HG03521 (cell line): ENCODE data around the gene ADAMTS13.

Source experiments
- ATAC-seq: cut with Tn5 transposase; IDR thresholded peaks from one replicate; pipeline ENCODE4 v1.9.1; 2021; ENCODE audit warnings: mild to moderate bottlenecking, moderate library complexity; ENCODE audit not compliant: unreplicated experiment

ADAMTS13 gene

GRCh38 chr9:133488686-133489252 lies 66.6 kb downstream of the ADAMTS13 start:
- ATAC-seq, result no peak

GRCh38 chr9:133489253-133490190 lies 67.4 kb downstream of the ADAMTS13 start:
- no peak for ATAC-seq

GRCh38 chr9:133490201-133490681 lies 68.1 kb downstream of the ADAMTS13 start:
- no peak for ATAC-seq

DNA sequence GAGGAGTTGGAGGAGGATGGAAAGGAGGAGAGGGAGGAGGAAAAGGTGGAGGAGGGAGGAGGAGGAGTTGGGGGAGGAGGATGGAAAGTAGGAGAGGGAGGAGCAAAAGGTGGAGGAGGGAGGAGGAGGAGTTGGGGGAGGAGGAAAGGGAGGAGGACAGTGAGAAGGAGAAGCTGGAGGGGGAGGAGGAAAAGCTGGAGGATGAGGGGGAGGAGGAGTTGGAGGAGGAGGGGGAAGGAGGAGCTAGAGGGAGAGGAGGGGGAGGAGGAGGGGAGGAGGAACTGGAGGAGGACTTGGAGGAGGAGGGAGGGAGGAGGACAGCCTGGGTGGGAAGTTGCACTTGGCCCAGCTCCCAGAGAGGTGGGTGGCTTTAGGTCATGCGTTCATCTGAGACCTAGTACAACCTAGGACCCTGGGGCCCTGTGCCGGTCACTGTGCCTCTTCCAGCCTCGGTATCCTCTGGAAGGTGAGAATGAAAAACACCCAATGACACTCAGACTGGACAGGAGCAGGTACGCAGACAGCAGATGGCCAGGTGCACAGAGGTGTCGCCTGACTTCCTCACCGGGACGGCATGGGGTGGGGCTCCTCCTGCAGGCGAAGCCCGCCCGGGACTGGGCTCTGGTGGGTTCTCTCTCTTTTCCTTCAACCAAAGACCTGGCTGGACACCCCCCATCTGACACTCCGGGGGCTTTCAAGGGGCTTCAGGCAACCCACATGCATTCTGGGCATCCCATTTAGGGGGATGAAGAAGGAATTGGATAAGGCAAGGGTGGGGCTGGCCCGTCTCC lies 68.9 kb downstream of the ADAMTS13 start:
- ATAC-seq, result no peak

GRCh38 chr9:133491656-133491925 lies 69.4 kb downstream of the ADAMTS13 start:
- no peak for ATAC-seq

DNA sequence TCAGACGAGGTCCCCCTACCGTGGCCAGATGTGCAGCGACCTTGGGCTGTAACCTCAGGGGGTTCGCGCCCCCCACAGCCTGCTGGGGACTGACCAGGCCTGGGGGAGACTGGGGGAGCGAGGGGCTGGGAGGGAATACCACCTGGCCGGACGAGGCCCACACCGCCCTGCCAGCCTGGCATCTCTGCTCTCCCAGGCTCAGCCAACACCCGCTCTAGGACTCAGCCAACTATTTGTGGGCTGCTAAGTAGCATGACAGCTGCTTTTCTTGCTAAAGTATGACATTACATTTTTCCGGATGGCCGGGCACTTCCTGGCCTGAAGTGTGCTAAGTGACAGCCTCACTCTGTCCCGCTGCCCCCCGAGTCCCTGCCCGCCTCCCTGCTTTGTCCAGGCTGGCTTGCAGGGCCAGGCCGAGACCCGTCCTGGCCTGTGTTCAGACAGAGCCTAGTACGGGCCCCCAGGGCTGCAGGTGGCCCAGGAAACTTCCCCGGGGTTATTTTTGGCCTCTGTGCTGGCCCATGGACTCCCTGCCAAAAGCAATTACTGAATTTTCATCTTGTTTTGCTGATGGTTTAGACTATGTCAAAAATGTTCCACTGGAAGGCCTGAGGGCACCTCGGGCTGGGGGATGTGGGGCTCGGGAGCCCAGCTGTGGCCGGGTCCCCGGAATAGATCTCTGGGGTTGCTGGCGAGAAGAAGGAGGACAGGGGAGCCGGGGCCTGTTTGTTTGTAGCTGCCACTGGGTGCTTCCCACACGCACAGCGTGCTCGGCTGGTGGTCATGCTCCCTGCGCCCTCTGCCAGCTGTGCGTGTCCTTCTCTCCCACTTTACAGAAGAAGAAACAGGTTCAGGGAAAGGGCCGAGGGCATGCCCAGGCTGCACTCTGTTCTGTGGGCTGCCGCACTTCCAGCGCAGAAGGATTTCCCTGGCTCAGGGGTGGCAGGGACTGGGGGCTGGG lies 70.2 kb downstream of the ADAMTS13 start:
- no peak for ATAC-seq

DNA sequence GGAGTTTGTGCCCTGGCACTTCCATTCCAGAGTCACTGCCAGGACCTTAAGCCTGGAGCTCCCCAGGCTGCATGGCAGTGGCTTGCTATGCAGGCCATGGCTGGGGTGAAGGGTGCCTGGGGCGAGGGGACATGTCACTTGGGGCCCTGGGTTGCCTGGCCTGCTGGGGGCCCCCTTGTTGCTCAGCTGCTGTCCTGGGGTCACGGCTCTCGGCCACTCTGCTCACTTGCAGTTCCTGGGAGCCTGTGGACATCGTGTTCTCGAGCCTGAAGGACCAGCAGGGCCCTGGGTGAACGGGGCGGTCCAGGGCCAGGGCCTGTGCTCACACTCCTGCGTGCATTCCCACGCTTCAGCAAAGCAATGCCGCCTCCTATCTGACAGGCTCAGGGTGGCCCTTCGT lies 71.3 kb downstream of the ADAMTS13 start:
- ATAC-seq, result no peak

- no peak for ATAC-seq
These were observed 71.8 kb downstream of the ADAMTS13 start for GRCh38 chr9:133493845-133494540.

- no peak for ATAC-seq
These were observed 72.6 kb downstream of the ADAMTS13 start for GRCh38 chr9:133494636-133495326.

- no peak for ATAC-seq
These were observed 73.4 kb downstream of the ADAMTS13 start for GRCh38 chr9:133495327-133496293.

DNA sequence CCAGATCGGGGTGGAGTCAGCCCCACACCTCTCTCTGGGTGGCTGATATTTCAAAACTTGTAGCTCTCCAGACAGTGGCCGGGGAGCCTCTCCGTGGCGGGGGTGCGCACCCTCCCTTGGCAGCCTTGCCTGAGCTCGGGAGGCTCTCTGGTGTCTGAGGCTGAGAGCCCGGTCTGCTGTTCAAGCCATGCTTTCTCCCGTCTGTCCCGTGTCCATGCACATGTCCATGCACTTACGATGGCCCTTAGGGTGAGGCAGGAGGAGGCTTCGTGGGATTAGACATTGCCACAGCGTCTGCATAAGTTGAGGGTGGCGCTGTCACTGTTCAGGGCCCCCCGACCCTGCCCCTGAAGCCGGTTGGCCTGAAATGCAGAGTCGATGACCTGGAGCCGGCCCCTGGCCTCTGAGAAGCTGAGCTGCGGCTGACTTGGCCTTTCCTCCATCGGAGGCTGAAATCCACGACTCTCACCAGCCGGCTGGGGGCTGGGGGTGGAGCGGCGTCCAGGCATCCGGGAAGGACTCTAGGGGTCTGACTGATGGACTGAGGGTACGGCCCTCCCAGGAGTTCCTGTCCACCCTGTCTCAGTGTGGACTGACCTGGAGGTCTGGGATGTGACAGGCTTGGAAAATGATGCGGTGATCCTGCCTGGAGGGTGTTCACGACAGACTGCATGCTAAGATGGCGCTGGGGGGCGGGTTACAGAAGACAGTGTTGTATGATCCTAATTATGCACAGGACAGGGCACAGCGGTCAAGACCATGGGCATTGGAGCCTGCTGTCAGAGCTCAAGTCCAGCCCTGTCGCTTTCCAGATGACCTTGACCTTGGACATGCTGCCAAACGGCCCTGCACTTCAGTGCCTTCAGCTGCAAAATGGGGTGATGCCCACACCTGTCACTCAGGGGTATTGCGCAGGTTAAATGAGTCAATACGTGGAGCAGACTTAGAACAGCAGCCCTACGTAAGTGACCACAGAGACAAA lies 75.0 kb downstream of the ADAMTS13 start:
- ATAC-seq, result no peak

DNA sequence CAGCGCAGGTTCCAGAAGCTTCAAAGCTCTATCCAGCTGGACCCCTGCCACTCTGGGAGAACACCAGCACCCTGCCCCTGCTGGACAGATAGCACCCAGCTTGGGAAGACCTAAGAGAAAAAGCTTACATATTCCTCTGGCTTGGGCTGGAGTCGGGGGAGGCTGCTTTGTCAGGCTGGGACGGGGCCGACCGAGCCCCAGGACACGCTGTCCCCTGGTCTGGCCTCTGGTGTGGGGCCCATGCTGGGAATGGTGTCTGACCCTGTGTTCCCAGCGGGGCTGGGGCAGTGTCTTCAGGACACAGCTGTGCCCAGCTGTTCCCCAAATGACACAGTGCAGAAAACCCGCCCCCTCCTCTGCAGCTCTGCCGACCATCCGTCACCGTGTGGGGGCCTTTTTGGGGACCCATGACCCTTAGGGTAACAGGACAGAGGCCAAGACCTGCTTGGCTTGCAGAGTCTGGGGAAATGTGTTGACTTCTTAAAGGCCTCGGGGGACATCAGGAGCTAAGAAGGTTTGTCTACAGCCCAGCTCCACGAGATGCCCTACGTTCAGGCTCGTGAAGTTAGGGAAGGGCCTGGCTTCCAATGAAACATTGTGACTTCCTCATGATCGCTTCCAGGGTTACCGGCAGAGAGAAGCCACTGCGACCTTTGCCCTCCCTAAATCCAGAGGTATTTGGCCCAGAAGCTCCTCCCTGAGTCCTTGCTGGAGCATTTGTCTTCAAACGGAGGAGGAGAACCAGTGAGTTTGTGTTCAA lies 77.1 kb downstream of the ADAMTS13 start:
- ATAC-seq, result no peak

DNA sequence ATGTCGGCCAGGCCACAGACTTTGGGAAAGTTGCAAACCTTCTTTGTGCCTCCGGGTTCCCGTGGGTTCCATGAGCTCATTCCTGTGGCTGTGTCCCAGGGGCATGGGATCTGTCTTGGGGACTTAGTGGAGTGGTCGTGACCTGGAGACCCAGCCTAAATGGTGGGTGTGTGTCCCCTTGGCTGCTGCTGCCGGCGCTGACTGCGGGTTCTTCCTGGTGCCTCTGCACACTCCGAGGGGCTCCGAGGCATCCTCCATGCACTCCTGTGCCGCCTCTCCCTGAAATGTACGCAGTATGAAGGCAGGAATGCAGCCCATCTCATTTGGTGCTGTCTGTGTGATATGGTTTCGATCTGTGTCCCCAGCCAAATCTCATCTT lies 77.7 kb downstream of the ADAMTS13 start:
- ATAC-seq, result no peak

- no peak for ATAC-seq
These were observed 79.9 kb downstream of the ADAMTS13 start for GRCh38 chr9:133502112-133502511.

GRCh38 chr9:133505186-133505830 lies 83.1 kb downstream of the ADAMTS13 start:
- no peak for ATAC-seq
